T-helper 1 cell treated with Interleukin-12 subunit alpha and Interleukin-12 subunit beta and Interleukin-4 antibody, amounts not matched to agents 30 μg/mL and 1 μg/mL, for 36 hours (primary cell): ENCODE results near the gene LCTL.
"Not testable (repeated sequence)": the region's sequence is repeated elsewhere in the genome, so short reads cannot be mapped to it uniquely, and the experiment has no call there.

Source experiments
- H3K27ac Mint-ChIP-seq: one replicate; pipeline ENCODE4 v1.8.0; 2021; ENCODE audit warnings: mild to moderate bottlenecking, mixed read lengths
- H3K27me3 Mint-ChIP-seq: one replicate; pipeline ENCODE4 v1.8.0; 2021; ENCODE audit warnings: low read depth, mixed read lengths
- H3K36me3 Mint-ChIP-seq: one replicate; pipeline ENCODE4 v1.8.0; 2021; ENCODE audit warnings: low read depth, mixed read lengths
- H3K4me1 Mint-ChIP-seq: one replicate; pipeline ENCODE4 v1.8.0; 2021; ENCODE audit warnings: low read depth, mixed read lengths
- H3K4me3 Mint-ChIP-seq: one replicate; pipeline ENCODE4 v1.8.0; 2021; ENCODE audit warnings: mild to moderate bottlenecking, moderate library complexity, mixed read lengths
- H3K9me3 Mint-ChIP-seq: one replicate; pipeline ENCODE4 v1.8.0; 2021; ENCODE audit warnings: mixed read lengths

Gene LCTL

DNA sequence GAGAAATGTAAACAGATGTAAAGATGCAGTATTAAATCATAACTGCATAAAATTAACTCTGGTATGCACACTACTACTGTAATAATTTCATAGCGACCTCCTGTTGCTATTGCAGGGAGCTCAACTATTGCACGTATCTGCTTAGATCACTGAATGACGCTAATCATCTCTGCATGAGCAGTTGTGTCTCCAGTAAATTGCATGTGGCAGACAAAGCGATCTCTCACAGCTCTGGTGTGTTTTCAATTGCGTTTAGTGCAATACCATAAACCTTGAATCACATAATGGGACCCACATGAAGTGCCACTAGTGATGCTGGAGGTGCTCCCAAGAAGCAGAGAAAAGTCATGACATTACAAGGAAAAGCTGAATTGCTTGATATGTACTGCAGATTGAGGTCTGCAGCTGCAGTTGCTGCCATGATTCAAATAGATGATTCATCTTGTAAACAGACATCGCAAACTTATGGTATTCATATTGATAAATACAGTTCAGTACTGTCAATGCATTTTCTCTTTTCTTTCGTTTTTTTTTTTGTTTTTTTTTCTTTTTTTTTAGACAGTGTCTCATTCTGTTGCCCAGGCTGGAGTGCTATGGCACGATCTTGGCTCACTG, 30.2 kb upstream of the LCTL start:
- Mint-ChIP-seq H3K36me3 (no peaks in the 10 kb centered on the region), H3K9me3 (no peaks in the 10 kb centered on the region), H3K4me1 (peaks cover 6% of the 10 kb centered on the region), H3K4me3 (no peak overlapping the region), H3K27ac (no peak overlapping the region), H3K27me3 (peaks cover 4% of the 10 kb centered on the region)

DNA sequence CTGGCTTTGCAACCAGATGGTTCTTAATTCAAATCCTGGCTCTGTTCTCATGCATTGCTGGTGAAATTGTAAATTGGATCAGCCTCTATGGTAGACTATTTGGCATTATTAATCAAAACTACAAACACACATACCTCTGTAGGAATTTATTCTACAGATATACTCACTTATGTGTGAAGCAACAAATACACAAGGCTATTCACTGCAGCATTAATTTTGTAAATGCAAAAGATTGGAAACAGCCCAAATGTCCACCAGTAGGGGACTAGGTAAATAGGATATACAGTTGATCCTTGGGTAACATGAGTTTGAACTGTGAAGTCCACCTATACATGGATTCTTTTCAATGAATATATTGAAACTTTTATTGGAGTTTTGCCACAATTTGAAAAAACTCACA, 29.5 kb upstream of the LCTL start:
- Mint-ChIP-seq H3K27ac (no peak overlapping the region), H3K4me3 (no peak overlapping the region), H3K4me1 (peaks cover 6% of the 10 kb centered on the region), H3K9me3 (no peaks in the 10 kb centered on the region), H3K27me3 (peaks cover 10% of the 10 kb centered on the region), H3K36me3 (no peaks in the 10 kb centered on the region)

DNA sequence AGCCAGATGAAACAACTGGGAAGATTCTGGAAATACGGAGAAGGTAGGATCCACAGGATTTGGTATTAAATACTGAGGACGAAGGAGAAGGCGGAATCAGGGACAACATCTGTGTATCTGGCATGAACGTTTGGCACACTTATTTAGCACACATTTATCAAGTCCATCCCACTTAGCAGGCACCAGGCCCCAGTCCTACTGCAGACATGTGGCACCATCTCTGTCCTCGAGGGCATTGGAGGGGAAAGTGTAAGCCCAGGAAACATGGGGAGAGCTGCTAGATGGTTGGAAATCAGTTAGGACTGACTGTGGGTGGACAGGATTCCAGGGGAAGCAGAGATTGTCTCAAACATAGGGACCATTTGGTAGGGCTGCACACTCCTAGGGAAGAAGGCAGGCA, 29.0 kb upstream of the LCTL start:
- Mint-ChIP-seq H3K27ac (no peak overlapping the region), H3K4me1 (peaks cover 6% of the 10 kb centered on the region), H3K27me3 (peaks cover 10% of the 10 kb centered on the region), H3K9me3 (no peaks in the 10 kb centered on the region), H3K4me3 (no peak overlapping the region), H3K36me3 (no peaks in the 10 kb centered on the region)

DNA sequence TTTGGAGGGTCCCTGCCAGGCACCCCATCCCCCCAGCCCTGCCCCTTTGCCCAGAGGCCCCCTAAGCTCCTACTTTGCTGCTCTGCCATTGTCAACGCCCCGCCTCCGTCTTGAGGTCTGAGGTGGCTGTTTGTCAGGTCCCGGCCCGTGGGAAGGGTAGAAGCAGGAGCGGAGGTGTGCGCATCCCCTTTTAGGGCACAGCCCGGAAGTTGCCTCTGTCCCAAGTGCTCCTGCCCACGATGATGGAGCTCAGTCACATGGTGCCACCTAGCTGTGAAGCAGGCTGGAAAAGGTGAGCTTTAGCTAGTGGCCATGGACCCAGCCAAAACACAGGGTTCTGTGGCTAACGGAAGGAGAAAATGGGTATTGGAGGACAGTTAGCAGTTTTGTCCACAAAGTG, 28.5 kb upstream of the LCTL start:
- H3K27ac Mint-ChIP-seq: no peak overlapping the region
- no peak overlapping the region for H3K4me3 Mint-ChIP-seq
- no peaks in the 10 kb centered on the region for H3K36me3 Mint-ChIP-seq
- peaks cover 6% of the 10 kb centered on the region for H3K4me1 Mint-ChIP-seq
- H3K9me3 Mint-ChIP-seq: no peaks in the 10 kb centered on the region
- peaks cover 10% of the 10 kb centered on the region for H3K27me3 Mint-ChIP-seq

DNA sequence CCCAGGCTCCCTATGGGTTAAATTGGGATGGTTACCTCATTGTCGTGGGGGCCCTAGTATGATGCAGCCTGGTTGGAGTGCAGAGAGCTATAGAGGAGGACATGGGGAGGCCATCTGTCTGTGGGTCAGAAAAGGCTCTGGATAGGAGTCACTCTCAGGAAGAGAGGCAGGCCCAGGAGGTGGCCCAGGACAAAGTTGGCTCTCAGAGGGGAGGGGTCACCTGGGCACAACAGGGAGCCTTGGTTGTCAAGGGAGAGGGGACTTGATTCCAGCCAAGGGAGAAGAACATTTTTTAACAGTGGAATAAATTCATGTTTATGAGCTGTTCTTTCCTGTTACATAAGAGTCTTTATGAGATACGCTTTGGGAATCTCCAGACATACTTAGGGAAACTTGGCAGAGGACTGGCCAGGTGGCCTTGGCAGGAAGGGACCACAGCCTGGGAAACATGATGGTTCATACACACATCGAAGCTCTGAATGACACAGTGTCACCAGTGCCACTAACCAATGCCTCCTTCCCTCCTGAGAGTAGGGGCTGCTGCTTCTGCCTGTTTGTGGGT, 27.5 kb upstream of the LCTL start:
- Mint-ChIP-seq H3K4me3 (no peak overlapping the region), H3K4me1 (peaks cover 4% of the 10 kb centered on the region), H3K9me3 (no peaks in the 10 kb centered on the region), H3K36me3 (no peaks in the 10 kb centered on the region), H3K27me3 (peaks cover 10% of the 10 kb centered on the region), H3K27ac (no peak overlapping the region)

DNA sequence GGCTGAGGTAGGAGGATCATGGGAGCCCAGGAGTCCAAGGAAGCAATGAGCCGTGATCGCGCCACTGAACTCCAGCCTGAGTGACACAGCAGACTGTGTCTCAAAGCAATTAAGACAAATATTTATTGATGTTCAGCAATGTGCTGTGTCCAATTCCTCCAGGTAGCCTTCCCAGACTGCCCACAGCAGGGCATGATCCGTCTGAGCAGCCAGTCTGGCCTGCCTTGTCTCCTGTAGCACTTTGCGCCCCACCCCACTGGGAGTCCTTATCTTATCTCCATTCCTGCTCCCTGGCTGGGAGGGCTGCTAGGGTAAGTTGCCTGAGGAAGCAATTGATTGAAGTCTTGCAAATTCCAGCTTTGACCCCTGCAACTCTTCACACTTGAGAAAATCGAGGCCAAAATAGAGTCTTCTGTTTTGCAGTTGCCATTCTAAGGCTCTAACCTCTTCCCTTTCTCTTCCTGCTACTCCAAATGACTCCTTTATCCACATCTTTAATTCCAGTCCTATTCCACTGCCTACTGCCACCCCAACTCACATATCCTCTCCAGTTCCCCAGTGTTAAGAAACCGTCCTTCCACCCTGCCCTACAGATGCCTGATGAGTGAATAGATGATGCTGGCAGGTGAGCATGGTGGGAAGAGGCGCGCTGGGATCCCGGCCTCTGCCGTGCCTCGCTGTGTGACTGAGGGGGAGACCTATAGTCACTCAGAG, 26.9 kb upstream of the LCTL start:
- Mint-ChIP-seq H3K4me3 (no peak overlapping the region), H3K27ac (no peak overlapping the region), H3K4me1 (no peaks in the 10 kb centered on the region), H3K27me3 (peaks cover 16% of the 10 kb centered on the region), H3K9me3 (no peaks in the 10 kb centered on the region), H3K36me3 (no peaks in the 10 kb centered on the region)

DNA sequence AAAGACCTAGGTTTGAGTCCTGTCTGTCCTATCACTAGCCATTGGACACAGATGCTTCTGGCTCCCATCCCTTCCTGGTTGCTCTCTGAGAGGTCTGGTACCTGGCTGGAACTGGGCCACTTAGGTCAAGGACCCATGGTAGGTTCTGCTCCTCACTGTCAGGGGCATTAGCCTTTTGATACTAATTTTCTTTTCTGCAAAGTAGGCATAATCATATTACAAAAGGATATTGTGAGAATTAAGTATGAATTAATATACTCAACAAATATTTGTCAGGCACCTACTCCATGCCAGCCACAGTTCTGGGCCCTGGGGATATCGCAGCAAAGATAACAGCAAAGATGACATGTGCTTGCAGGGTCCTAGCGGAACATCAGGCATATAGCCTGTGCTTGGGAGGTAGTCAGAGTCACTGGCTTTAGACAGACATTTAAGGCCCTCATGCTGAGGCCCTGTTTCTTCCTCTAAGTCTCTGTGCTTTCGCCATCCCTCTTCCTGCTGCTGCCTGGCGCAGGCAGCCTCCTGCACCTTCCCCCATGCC, 25.6 kb upstream of the LCTL start:
- H3K4me3 Mint-ChIP-seq: no peak overlapping the region
- H3K9me3 Mint-ChIP-seq: no peaks in the 10 kb centered on the region
- H3K36me3 Mint-ChIP-seq: no peaks in the 10 kb centered on the region
- no peak overlapping the region for H3K27ac Mint-ChIP-seq
- peaks cover 16% of the 10 kb centered on the region for H3K27me3 Mint-ChIP-seq
- no peaks in the 10 kb centered on the region for H3K4me1 Mint-ChIP-seq

DNA sequence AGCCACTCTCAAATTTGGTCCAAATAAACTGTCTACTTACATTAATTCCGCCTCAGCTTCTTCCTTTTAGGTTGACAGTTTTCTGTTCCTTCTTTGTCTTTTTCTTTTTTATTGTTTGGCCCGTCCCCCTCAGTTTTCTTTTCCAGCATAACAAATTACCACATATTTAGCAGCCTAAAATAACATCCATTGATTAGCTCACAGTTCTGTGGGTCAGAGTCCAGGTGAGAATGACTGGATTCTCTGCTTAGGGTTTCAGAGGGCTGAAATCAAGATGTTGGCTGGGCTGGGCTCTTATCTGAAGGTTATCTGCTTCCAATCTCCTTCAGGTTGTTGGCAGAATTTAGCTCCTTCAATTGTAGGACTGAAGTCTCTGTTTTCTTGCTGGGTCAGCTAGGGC, 24.6 kb upstream of the LCTL start:
- no peaks in the 10 kb centered on the region for H3K4me1 Mint-ChIP-seq
- H3K27ac Mint-ChIP-seq: no peak overlapping the region
- H3K27me3 Mint-ChIP-seq: peaks cover 16% of the 10 kb centered on the region
- H3K9me3 Mint-ChIP-seq: no peaks in the 10 kb centered on the region
- H3K36me3 Mint-ChIP-seq: no peaks in the 10 kb centered on the region
- no peak overlapping the region for H3K4me3 Mint-ChIP-seq

DNA sequence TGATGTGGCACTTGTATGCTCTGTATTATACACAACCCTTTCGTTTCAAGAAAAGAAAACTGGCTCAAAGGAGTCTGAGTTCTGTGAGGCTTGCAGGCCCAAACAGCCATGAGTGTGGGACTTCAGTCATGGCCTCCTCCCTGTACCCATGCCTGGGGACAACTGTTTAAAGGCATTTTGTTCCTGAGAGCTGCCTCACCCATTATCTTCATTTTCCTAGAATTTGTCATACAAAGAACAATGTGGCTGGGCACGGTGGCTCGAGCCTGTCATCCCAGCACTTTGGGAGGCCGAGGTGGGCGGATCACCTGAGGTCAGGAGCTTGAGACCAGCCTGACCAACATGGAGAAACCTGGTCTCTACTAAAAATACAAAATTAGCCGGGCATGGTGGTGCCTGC, 23.6 kb upstream of the LCTL start:
- not testable (repeated sequence) for H3K27ac Mint-ChIP-seq, H3K4me3 Mint-ChIP-seq, H3K9me3 Mint-ChIP-seq, H3K36me3 Mint-ChIP-seq, H3K4me1 Mint-ChIP-seq
- peaks cover 17% of the 10 kb centered on the region for H3K27me3 Mint-ChIP-seq

DNA sequence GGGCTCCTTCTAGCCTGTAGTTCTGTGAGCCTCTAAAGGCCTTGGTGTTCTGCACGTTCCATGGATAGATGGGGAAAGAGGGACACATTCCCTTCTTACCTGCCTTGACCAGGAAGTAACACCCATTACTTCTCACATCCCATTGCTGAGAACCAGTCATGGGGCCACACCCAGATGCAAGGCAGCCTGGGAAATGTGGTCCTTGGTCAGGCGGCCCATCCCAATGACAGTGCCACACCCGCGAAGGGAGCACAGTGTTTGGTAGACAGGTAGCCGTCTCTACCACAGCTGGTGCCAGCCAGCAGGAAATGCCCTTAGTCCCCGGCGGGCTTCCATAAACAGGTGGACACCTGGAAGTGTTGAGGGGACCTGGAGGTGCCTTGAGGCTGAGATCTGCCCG, 23.2 kb upstream of the LCTL start:
- H3K36me3 Mint-ChIP-seq: no peaks in the 10 kb centered on the region
- no peak overlapping the region for H3K4me3 Mint-ChIP-seq
- H3K27me3 Mint-ChIP-seq: peaks cover 19% of the 10 kb centered on the region
- H3K27ac Mint-ChIP-seq: no peak overlapping the region
- no peaks in the 10 kb centered on the region for H3K4me1 Mint-ChIP-seq
- H3K9me3 Mint-ChIP-seq: no peaks in the 10 kb centered on the region

DNA sequence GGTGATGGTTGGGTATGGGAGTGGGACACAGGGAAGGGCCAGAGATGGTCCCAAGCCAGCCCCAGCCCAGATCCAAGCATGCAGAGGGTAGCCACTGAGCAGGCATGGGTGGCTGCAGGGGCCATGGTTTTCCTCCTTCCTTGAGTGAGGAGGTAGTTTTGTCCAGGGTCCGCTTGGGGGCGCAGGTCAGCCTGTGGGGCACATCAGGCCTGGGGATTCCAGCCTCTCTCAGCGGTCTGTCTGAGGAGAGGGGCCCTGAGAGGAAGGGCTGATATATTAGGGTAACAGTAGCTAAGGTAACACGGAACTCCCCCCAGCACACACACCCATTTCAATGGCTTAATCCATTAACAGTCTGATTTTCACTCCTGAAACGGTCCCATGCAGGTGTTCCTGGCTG, 22.7 kb upstream of the LCTL start:
- Mint-ChIP-seq H3K4me1 (no peaks in the 10 kb centered on the region), H3K36me3 (no peaks in the 10 kb centered on the region), H3K27ac (no peak overlapping the region), H3K4me3 (no peak overlapping the region), H3K9me3 (no peaks in the 10 kb centered on the region), H3K27me3 (peaks cover 19% of the 10 kb centered on the region)

DNA sequence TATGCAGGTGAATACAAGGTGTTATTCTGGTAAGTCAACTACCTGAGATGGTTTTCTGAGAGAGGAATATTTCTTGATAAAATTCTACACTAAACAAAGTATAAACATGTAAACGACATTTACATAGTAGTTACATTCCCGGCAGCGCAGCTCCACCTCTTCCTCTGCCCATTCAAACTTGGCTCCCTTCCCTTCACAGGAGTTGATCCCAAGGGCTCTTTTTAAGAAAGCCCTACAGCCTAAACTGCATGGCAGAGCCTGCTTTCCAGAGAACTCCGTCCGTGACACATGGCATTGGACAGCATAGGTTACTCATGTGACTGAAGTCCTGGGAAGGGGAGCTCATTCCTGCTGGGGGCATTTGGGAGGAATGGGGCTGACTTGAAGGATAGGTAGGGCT, 22.0 kb upstream of the LCTL start:
- no peaks in the 10 kb centered on the region for H3K36me3 Mint-ChIP-seq
- H3K27me3 Mint-ChIP-seq: peaks cover 17% of the 10 kb centered on the region
- no peaks in the 10 kb centered on the region for H3K4me1 Mint-ChIP-seq
- no peaks in the 10 kb centered on the region for H3K9me3 Mint-ChIP-seq
- no peak overlapping the region for H3K27ac Mint-ChIP-seq
- H3K4me3 Mint-ChIP-seq: no peak overlapping the region

DNA sequence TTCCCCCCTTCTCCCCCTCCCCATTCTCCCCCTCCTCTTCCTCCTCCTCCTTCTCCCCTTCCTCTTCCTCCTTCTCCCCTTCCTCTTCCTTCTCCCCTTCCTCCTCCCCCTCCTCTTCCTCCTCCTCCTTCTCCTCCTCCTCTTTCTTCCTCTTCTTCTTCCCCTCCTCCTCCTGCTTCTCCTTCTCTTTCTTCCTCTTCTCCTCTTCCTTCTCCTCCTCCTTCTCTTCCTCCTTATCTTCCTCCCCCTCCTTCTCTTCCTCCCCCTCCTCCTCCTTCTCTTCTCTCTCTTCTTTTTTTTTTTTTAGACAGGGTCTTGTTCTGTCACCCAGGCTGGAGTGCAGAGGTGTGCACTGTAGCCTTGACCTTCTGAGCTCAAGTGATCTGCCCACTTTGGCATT, 21.2 kb upstream of the LCTL start:
- no peak overlapping the region for H3K4me3 Mint-ChIP-seq
- no peaks in the 10 kb centered on the region for H3K4me1 Mint-ChIP-seq
- H3K27ac Mint-ChIP-seq: no peak overlapping the region
- peaks cover 15% of the 10 kb centered on the region for H3K27me3 Mint-ChIP-seq
- no peaks in the 10 kb centered on the region for H3K9me3 Mint-ChIP-seq
- no peaks in the 10 kb centered on the region for H3K36me3 Mint-ChIP-seq

DNA sequence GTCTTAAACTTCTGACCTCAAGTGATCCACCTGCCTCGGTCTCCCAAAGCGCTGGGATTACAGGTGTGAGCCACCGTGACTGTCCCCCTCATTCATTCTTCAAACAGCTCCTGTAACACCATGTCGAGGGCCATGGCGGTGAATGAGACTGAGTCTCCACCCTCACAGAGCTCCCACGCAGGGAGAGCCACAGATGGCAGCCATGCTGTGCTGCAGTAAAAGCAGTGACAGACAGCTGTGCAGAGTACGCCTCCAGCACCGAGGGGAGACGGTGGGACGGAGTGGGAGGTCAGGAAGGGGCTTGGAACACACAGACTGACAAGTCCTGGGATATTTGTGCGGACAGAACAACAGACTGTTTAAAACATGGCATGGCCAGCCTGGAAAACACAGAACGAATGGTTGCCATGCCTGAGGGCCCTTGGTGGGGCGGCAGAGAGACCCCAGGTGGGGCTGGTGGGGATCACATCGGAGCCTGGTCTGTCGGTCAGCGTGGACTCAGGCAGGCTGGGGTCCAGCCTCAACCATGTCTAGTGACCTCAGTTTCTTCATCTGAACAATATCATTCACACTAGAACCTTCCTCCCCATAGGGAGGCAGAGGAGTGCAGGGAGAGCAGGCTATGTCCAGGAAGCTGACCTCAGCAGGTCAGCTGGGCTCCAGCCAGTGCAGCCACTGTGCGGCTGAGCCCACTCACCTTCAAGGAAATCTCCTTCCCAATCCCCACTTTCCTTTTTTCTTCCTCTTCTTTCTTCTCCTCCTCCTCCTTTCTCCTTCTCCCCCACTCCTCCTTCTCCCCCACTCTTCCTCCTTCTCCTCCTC, 20.6 kb upstream of the LCTL start:
- Mint-ChIP-seq H3K4me1 (no peaks in the 10 kb centered on the region), H3K4me3 (no peak overlapping the region)

More for the DNA sequence above, 20.6 kb upstream of the LCTL start:
- no peak overlapping the region for H3K27ac Mint-ChIP-seq
- H3K9me3 Mint-ChIP-seq: no peaks in the 10 kb centered on the region
- peaks cover 15% of the 10 kb centered on the region for H3K27me3 Mint-ChIP-seq
- no peaks in the 10 kb centered on the region for H3K36me3 Mint-ChIP-seq
